Measurements from ENCODE around the gene TNIK. TPM values are rescaled to one million over a fixed set of nuclear protein-coding genes. Genes with fewer than 3 reads are reported as not detected.

Gene TNIK
- total RNA-seq, result 3.0 TPM

GRCh38 chr3:171459942-171460724 lies at the start of gene TNIK:
TNIK (minus strand) TSS chr3:171460405; CDS start chr3:171460063, 342 bp downstream.
- ATAC-seq, result peak; percentile 94

- ATAC-seq, result no peak
Measured at GRCh38 chr3:171508676-171509075, 48.5 kb upstream of the TNIK start.

GRCh38 chr3:171508206-171508605 lies 48.0 kb upstream of the TNIK start:
- no peak for ATAC-seq

GRCh38 chr3:171506743-171507319 lies 46.6 kb upstream of the TNIK start:
- ATAC-seq, result peak; percentile 69

GRCh38 chr3:171505822-171506333 lies 45.7 kb upstream of the TNIK start:
- no peak for ATAC-seq

GRCh38 chr3:171504376-171504775 lies 44.2 kb upstream of the TNIK start:
- no peak for ATAC-seq

- peak; percentile 65 for ATAC-seq
Measured at GRCh38 chr3:171503817-171504216, 43.6 kb upstream of the TNIK start.

GRCh38 chr3:171498921-171499320 lies 38.7 kb upstream of the TNIK start:
- no peak for ATAC-seq

GRCh38 chr3:171497468-171497867 lies 37.3 kb upstream of the TNIK start:
- ATAC-seq, result no peak

- ATAC-seq, result no peak
Measured at GRCh38 chr3:171495413-171495812, 35.2 kb upstream of the TNIK start.

GRCh38 chr3:171494457-171495109 lies 34.4 kb upstream of the TNIK start:
- no peak for ATAC-seq

GRCh38 chr3:171491361-171491760 lies 31.2 kb upstream of the TNIK start:
- no peak for ATAC-seq

GRCh38 chr3:171490901-171491300 lies 30.7 kb upstream of the TNIK start:
- no peak for ATAC-seq

GRCh38 chr3:171489348-171489747 lies 29.1 kb upstream of the TNIK start:
- ATAC-seq, result no peak

GRCh38 chr3:171488479-171488878 lies 28.3 kb upstream of the TNIK start:
- ATAC-seq, result no peak

GRCh38 chr3:171487382-171487781 lies 27.2 kb upstream of the TNIK start:
- ATAC-seq, result no peak

- ATAC-seq, result no peak
Measured at GRCh38 chr3:171485338-171485737, 25.1 kb upstream of the TNIK start.

GRCh38 chr3:171481011-171481410 lies 20.8 kb upstream of the TNIK start:
- no peak for ATAC-seq

GRCh38 chr3:171480526-171480925 lies 20.3 kb upstream of the TNIK start:
- no peak for ATAC-seq

GRCh38 chr3:171476532-171477102 lies 16.4 kb upstream of the TNIK start:
- no peak for ATAC-seq

- ATAC-seq, result no peak
Measured at GRCh38 chr3:171472552-171472951, 12.3 kb upstream of the TNIK start.

- ATAC-seq, result no peak
Measured at GRCh38 chr3:171470714-171471227, 10.6 kb upstream of the TNIK start.

GRCh38 chr3:171469376-171469775 lies 9.2 kb upstream of the TNIK start:
- ATAC-seq, result no peak

Measured in esophagus mucosa (tissue), 1 donor.